Esophagus squamous epithelium (tissue), 4 donors: Measurements from ENCODE around the gene DNAJB12.
A peak's percentile ranks its signal among the peaks of the same experiment; 100 is the strongest.

Experiments used
- CTCF ChIP-seq, 6 experiments: fragments of 450-650 bp in 4 of 6; fragments of 200-600 bp in 2 of 6; sonication (generic) in 2 of 6; IDR thresholded peaks; one replicate each; pipeline ENCODE4 v1.5.1; 2016 to 2019; ENCODE audit warnings: antibody characterized with exemption in 6 of 6, mild to moderate bottlenecking in 4 of 6, moderate library complexity in 4 of 6
- POLR2A ChIP-seq, 4 donors: fragments of 450-650 bp; IDR thresholded peaks; one replicate each; pipeline ENCODE4 v1.6.1; 2017; ENCODE audit warnings: antibody characterized with exemption in 4 of 4, mild to moderate bottlenecking in 4 of 4, moderate library complexity in 3 of 4

GRCh38 chr10:72297281-72297804, 57.4 kb downstream of the DNAJB12 start:
- TF ChIP-seq CTCF (IDR thresholded peaks at IDR 0.05) (no peak), POLR2A (IDR thresholded peaks at IDR 0.05) (peak in 2 of 4 donors; percentile 53 to 74)
